HepG2 (cell line): ENCODE results near the gene SMAD6. TPM values are rescaled to one million over a fixed set of nuclear protein-coding genes. Genes with fewer than 3 reads are reported as not detected.

Experiments used
- CEBPB ChIP-seq: IDR thresholded peaks from 2 replicates; pipeline ENCODE4 v1.6.1; 2011; ENCODE audit warnings: low read depth, low read length, improper control_type of control experiment, borderline replicate concordance
- DZIP1 ChIP-seq: sonication (generic); formaldehyde crosslinking; IDR thresholded peaks from 2 replicates; pipeline ENCODE4 v1.5.0; 2020; ENCODE audit warnings: mild to moderate bottlenecking, missing genetic modification reagents
- FOXO1 ChIP-seq: sonication (generic); formaldehyde crosslinking; IDR thresholded peaks from 2 replicates; pipeline ENCODE4 v1.4.0; 2020; ENCODE audit warnings: missing genetic modification reagents
- HDAC1 ChIP-seq: sonication (generic); formaldehyde crosslinking; IDR thresholded peaks from 2 replicates; pipeline ENCODE4 v1.5.1; 2020; ENCODE audit warnings: mild to moderate bottlenecking, missing genetic modification reagents
- HMG20A ChIP-seq: IDR thresholded peaks from 2 replicates; pipeline ENCODE4 v1.6.1; 2016; ENCODE audit warnings: borderline replicate concordance
- HNF4A ChIP-seq: sonication (generic); formaldehyde crosslinking; IDR thresholded peaks from 2 replicates; pipeline ENCODE4 v1.4.0; 2020; ENCODE audit warnings: missing genetic modification reagents
- HNF4G ChIP-seq, 2 experiments: sonication (generic) in 1 of 2; formaldehyde crosslinking in 1 of 2; IDR thresholded peaks; 2 replicates each; pipeline versions ENCODE4 v1.4.0 to v1.6.1; 2011 to 2020; ENCODE audit warnings: borderline replicate concordance in 2 of 2, low read depth in 2 of 2, mild to moderate bottlenecking in 2 of 2, low read length in 1 of 2, missing genetic modification reagents in 1 of 2, moderate library complexity in 1 of 2
- HOXA3 ChIP-seq: sonication (generic); formaldehyde crosslinking; IDR thresholded peaks from 2 replicates; pipeline ENCODE4 v1.5.0; 2020; ENCODE audit warnings: missing genetic modification reagents
- ISL2 ChIP-seq: sonication (generic); formaldehyde crosslinking; IDR thresholded peaks from 2 replicates; pipeline ENCODE4 v1.5.0; 2020; ENCODE audit warnings: missing genetic modification reagents
- MED8 ChIP-seq: sonication (generic); formaldehyde crosslinking; IDR thresholded peaks from 2 replicates; pipeline ENCODE4 v1.8.1; 2023; ENCODE audit warnings: mild to moderate bottlenecking, missing genetic modification reagents; ENCODE audit not compliant: insufficient replicate concordance
- RAD21 ChIP-seq: fragments of 450-650 bp; formaldehyde crosslinking; IDR thresholded peaks from 2 replicates; pipeline ENCODE4 v1.5.0; 2020; ENCODE audit warnings: mild to moderate bottlenecking
- RXRB ChIP-seq: IDR thresholded peaks from 2 replicates; pipeline ENCODE4 v1.6.1; 2016; ENCODE audit warnings: borderline replicate concordance, missing genetic modification reagents, missing compliant biosample characterization
- ZFP37 ChIP-seq: sonication (generic); formaldehyde crosslinking; IDR thresholded peaks from 2 replicates; pipeline ENCODE4 v1.4.0; 2020; ENCODE audit warnings: missing genetic modification reagents, borderline replicate concordance
- ZKSCAN8 ChIP-seq: IDR thresholded peaks from 2 replicates; pipeline ENCODE4 v1.6.1; 2016; ENCODE audit warnings: borderline replicate concordance, missing genetic modification reagents, missing compliant biosample characterization
- ZNF317 ChIP-seq: sonication (generic); formaldehyde crosslinking; IDR thresholded peaks from 2 replicates; pipeline ENCODE4 v1.5.0; 2020; ENCODE audit warnings: mild to moderate bottlenecking, missing genetic modification reagents
- ZNF33B ChIP-seq: sonication (generic); formaldehyde crosslinking; IDR thresholded peaks from 2 replicates; pipeline ENCODE4 v1.5.1; 2020; ENCODE audit warnings: mild to moderate bottlenecking, missing genetic modification reagents
- ZNF878 ChIP-seq: sonication (generic); formaldehyde crosslinking; IDR thresholded peaks from 2 replicates; pipeline ENCODE4 v1.8.1; 2023; ENCODE audit warnings: mild to moderate bottlenecking, missing genetic modification reagents, moderate library complexity
- polyA plus RNA-seq, 8 experiments: library from polyadenylated mRNA; depleted of rRNA in 3 of 8; stranded (reverse) in 7 of 8; unstranded in 1 of 8; fragments of >200 nt; fragmentation: Illumina TruSeq in 4 of 8; extraction: Trizol in 4 of 8; gene quantifications; 2 replicates each; pipeline versions ENCODE4 v1.2.1 to v1.2.3, GENCODE V29; 2011 to 2016; ENCODE audit warnings: low read depth in 4 of 8, missing spikeins in 1 of 8, mixed read lengths in 1 of 8; ENCODE audit not compliant: insufficient read depth in 1 of 8
- total RNA-seq, 5 experiments: library from RNA; depleted of rRNA; stranded (reverse); fragments of >200 nt; fragmentation: Illumina TruSeq; extraction: Trizol; gene quantifications; 2 replicates each; pipeline ENCODE4 v1.2.3, GENCODE V29; 2016; ENCODE audit warnings: low read depth in 1 of 5
- TF ChIP-seq, protein P1 (sequence below): sonication (generic); formaldehyde crosslinking; IDR thresholded peaks from 2 replicates; pipeline ENCODE4 v1.8.1; 2023; ENCODE audit warnings: mild to moderate bottlenecking, missing genetic modification reagents
- TF ChIP-seq, protein P2 (sequence below): IDR thresholded peaks from 2 replicates; pipeline ENCODE4 v1.6.1; 2012; ENCODE audit warnings: inconsistent platforms
- TF ChIP-seq, protein P3 (sequence below): sonication (generic); formaldehyde crosslinking; IDR thresholded peaks from 2 replicates; pipeline ENCODE4 v1.8.1; 2023; ENCODE audit warnings: mild to moderate bottlenecking, moderate library complexity, missing genetic modification reagents

The SMAD6 gene
- total and polyA plus RNA-seq, 2 of the 13 experiments (the other 11 are each of a cell fraction or from before 2014, with no cell fraction given), result 3.3 to 4.4 TPM

DNA sequence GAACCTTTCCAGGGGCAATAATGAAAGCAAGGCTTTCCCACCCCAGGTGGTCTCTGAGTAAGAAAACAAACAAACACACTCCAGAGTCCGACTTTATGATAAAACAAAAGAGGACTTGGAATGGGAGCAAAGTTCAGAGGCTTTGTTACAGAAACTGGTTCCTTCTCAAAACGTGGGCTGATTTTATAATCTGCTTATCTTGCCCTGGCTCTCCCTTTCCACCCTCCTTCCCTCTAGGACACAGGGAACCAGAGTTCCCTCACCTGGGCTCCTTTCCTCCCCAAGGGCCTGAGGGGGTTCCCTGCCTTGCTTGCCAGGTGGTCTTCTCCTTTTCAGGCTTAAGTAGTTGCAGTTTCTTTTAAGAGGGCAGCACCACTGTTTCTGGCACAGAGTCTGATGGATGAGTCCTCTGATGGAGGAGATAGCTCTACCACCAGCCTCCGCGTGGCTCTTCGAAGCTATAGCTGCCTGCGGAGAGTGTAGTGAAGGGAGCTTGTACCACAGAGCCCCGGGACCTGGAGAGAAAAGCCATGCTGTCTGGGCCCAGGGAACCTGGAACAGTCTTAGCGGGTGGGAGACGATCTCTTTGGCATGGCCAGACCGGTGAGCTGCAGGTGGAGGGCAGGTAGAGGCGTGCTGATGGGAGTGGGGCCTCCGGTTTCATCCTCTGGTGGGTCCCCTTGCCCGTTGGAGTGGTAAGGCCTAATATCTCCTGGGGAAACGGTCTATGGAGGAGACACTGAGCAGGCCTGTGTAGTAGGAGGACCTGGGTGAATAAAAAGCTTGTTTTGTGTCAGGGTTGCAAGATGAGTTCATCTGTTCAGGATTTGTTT, 68.7 kb downstream of the SMAD6 start (continued):
- TF ChIP-seq DZIP1 (no peak), RXRB (CRISPR knock-in tag) (peak; percentile 77; the same call in 1 of the 2 replicates), HNF4A (CRISPR knock-in tag) (peak; percentile 84), ZNF878 (CRISPR knock-in tag) (peak; percentile 63; the same call in 1 of the 2 replicates), HOXA3 (CRISPR knock-in tag) (no peak), RAD21 (CRISPR knock-in tag) (0 out of 2 replicates have a peak, but pooled peaks have one; percentile 12), HMG20A (CRISPR knock-in tag) (0 out of 2 replicates have a peak, but pooled peaks have one; percentile 34), ZKSCAN8 (CRISPR knock-in tag) (no peak), HDAC1 (peak; percentile 37; the same call in 1 of the 2 replicates), MED8 (CRISPR knock-in tag) (no peak), ISL2 (no peak), FOXO1 (CRISPR knock-in tag) (no peak), CEBPB (no peak), ZNF317 (CRISPR knock-in tag) (no peak), ZFP37 (CRISPR knock-in tag) (no peak), HNF4G (IDR thresholded peaks at IDR 0.05; ENCODE audit: borderline replicate concordance, low read depth, low read length) (peak; percentile 80), HNF4G (CRISPR knock-in tag; IDR thresholded peaks at IDR 0.05; ENCODE audit: borderline replicate concordance, low read depth) (no peak), ZNF33B (0 out of 2 replicates have a peak, but pooled peaks have one; percentile 31)
- TF ChIP-seq, protein P1, sequence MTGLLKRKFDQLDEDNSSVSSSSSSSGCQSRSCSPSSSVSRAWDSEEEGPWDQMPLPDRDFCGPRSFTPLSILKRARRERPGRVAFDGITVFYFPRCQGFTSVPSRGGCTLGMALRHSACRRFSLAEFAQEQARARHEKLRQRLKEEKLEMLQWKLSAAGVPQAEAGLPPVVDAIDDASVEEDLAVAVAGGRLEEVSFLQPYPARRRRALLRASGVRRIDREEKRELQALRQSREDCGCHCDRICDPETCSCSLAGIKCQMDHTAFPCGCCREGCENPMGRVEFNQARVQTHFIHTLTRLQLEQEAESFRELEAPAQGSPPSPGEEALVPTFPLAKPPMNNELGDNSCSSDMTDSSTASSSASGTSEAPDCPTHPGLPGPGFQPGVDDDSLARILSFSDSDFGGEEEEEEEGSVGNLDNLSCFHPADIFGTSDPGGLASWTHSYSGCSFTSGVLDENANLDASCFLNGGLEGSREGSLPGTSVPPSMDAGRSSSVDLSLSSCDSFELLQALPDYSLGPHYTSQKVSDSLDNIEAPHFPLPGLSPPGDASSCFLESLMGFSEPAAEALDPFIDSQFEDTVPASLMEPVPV (CRISPR knock-in tag), result no peak
- TF ChIP-seq, protein P2, sequence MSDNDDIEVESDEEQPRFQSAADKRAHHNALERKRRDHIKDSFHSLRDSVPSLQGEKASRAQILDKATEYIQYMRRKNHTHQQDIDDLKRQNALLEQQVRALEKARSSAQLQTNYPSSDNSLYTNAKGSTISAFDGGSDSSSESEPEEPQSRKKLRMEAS, result peak; percentile 31
- TF ChIP-seq, protein P3, sequence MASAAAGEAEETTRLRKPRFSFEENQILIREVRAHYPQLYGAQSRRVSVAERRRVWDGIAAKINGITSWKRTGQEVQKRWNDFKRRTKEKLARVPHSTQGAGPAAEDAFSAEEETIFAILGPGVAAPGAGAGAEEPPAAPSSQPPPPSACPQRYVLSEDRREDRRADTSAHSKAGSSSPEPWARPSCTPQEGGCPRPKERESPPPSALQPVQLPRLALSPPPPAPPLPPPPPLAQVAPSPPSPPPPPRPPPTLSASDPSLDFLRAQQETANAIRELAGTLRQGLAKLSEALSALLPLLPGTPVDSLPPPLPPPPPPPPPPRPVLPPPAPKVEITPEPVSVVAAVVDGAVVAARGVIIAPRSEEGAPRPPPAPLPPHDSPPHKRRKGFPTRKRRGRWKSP (CRISPR knock-in tag), result no peak
